ENCODE results near the gene JMJD1C. TPM values are rescaled to one million over a fixed set of nuclear protein-coding genes. Genes with fewer than 3 reads are reported as not detected.

The JMJD1C gene
- total and polyA plus RNA-seq, 11 donors: 20.3 to 54.6 (median 34.1) TPM

DNA sequence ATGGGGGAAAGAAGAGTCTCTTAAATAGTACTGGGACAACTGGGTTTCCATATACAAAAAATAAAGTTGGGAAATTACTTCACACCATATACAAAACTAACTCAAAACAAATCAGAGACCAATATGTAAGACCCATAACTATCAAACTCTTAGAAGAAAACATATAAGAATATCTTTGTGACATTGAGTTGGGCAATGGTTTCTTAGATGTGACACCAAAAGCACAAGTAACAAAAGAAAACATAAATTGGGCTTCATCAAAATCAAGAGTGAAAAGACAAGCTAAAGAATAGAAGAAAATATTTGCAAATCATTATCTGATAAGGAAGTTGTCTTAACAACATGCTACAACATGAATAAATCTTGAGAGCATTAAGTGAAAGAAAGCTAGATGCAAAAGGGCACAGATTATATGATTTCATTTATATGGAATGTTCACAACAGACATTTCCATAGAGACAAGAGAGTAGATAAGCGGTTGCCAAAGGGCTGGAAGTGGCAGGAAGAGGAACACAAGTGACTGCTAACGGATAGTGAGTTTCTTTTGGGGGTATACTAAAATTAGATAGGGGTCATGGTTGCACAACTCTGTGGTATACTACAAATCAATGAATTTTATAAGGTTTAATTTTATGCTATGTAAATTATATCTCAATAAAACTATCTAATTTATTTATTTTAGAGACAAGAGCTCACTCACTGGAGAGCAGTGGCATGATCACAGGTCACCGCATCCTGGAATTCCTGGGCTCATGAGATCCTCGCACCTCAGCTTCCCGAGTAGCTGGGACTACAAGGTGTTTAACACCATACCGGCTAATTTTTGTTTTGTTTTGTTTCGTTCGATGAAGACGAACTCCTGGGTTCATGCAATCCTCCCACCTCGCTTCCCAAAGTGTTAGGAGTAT is 35.4 kb downstream of the JMJD1C start:
- no peak for DNase-seq
- TF ChIP-seq, protein P1, sequence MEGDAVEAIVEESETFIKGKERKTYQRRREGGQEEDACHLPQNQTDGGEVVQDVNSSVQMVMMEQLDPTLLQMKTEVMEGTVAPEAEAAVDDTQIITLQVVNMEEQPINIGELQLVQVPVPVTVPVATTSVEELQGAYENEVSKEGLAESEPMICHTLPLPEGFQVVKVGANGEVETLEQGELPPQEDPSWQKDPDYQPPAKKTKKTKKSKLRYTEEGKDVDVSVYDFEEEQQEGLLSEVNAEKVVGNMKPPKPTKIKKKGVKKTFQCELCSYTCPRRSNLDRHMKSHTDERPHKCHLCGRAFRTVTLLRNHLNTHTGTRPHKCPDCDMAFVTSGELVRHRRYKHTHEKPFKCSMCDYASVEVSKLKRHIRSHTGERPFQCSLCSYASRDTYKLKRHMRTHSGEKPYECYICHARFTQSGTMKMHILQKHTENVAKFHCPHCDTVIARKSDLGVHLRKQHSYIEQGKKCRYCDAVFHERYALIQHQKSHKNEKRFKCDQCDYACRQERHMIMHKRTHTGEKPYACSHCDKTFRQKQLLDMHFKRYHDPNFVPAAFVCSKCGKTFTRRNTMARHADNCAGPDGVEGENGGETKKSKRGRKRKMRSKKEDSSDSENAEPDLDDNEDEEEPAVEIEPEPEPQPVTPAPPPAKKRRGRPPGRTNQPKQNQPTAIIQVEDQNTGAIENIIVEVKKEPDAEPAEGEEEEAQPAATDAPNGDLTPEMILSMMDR (IDR thresholded peaks at IDR 0.05): no peak
- no peak for TF ChIP-seq POLR2A (IDR thresholded peaks at IDR 0.05)
- intact Hi-C loops (cut with DNase I): no loop called here
- Histone ChIP-seq H3K27ac (peak overlapping the region in 11 of 12 donors; percentile 3 to 52 (median 20)), H3K4me3 (no peak overlapping the region), H3K9me3 (no peaks in the 10 kb centered on the region), H3K36me3 (no peaks in the 10 kb centered on the region), H3K27me3 (no peaks in the 10 kb centered on the region), H3K4me1 (peaks cover 0 to 82% (median 52%) of the 10 kb centered on the region in 12 donors)
- peak; percentile 48 to 75 (median 55) for ATAC-seq
- 58 to 65% (median 61%) methylated on average over 10 of the region's 10 CpGs for WGBS, 4 donors

DNA sequence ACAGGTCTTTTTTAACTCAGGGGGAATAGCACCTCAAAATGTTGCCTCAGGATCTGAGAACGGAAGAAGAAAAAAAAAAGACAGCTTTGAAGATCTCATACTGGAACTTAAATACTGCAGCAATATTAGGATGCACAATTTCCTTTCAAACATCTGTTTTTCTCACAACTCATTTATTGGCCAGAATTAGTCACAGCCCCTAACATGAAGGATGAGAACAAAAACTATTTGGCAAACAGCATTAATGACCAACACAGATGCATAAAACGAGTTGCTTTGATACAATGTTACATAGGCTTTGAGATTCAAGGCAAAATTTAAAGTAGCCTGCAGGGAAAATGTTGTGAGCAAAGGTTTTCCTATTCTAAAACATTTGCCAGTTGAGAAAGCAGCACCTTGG is 36.5 kb downstream of the JMJD1C start:
- intact Hi-C loops (cut with DNase I): no loop called here
- Histone ChIP-seq H3K36me3 (no peaks in the 10 kb centered on the region), H3K27ac (peak overlapping the region in 10 of 12 donors; percentile 3 to 52 (median 22)), H3K27me3 (no peaks in the 10 kb centered on the region), H3K4me1 (peaks cover 0 to 73% (median 43%) of the 10 kb centered on the region in 12 donors), H3K4me3 (no peak overlapping the region), H3K9me3 (no peaks in the 10 kb centered on the region)
- no peak for TF ChIP-seq POLR2A (IDR thresholded peaks at IDR 0.05)
- TF ChIP-seq, protein P1 (IDR thresholded peaks at IDR 0.05): no peak
- 31 to 44% (median 32%) methylated on average over 2 of the region's 2 CpGs for WGBS, 4 donors
- DNase-seq: no peak
- peak in 2 of 4 donors; percentile 51 to 72 for ATAC-seq

DNA sequence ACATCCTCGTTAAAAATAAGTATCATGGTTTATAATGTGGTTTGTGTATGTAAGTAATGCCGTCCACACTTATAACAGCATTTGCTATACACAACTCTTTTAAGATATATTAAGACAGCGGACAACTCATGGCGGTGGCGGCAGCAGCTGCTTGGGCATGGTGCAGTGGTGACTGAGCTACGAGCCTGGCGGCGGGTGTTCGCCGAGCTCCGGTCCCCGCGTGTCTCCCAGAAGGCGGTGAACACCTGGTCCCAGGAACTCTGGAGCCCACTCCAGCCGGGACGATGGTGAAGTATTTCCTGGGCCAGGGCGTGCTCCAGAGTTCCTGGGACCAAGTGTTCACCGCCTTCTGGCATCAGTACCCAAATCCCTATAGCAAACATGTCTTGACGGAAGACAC is 38.8 kb downstream of the JMJD1C start:
- WGBS, 4 donors: 92 to 95% (median 95%) methylated on average over 19 of the region's 19 CpGs
- no peak overlapping the region for H3K4me3 ChIP-seq
- no peaks in the 10 kb centered on the region for H3K36me3 ChIP-seq
- H3K27ac ChIP-seq: no peak overlapping the region
- H3K27me3 ChIP-seq: no peaks in the 10 kb centered on the region
- H3K4me1 ChIP-seq: peaks cover 0 to 71% (median 42%) of the 10 kb centered on the region in 12 donors
- intact Hi-C loops (cut with DNase I): no loop called here
- H3K9me3 ChIP-seq: no peaks in the 10 kb centered on the region
- no peak for TF ChIP-seq POLR2A (IDR thresholded peaks at IDR 0.05)
- TF ChIP-seq, protein P1 (IDR thresholded peaks at IDR 0.05): no peak
- DNase-seq: no peak
- no peak for ATAC-seq

DNA sequence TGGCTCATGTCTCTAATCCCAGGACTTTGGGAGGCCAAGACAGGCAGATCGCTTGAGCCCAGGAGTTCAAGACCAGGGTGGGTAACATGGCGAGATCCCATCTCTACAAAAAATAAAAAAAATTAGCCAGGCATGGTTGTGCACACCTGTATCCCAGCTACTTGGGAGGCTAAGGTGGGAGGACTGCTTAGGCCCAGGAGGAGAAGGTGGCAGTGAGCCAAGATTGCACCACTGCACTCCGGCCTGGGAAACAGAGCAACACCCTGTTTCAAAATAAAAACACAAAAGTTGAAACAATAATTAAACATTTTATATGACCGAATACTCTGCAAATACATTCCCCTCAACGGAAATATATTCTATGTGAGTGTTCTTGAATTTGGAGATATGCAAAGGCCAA is 40.3 kb downstream of the JMJD1C start:
- WGBS, 4 donors: 75 to 85% (median 77%) methylated on average over 5 of the region's 5 CpGs
- intact Hi-C loops (cut with DNase I): no loop called here
- Histone ChIP-seq H3K27me3 (no peaks in the 10 kb centered on the region), H3K27ac (no peak overlapping the region), H3K4me3 (no peak overlapping the region), H3K4me1 (peaks cover 0 to 67% (median 42%) of the 10 kb centered on the region in 12 donors), H3K9me3 (no peaks in the 10 kb centered on the region), H3K36me3 (no peaks in the 10 kb centered on the region)
- DNase-seq: no peak
- no peak for ATAC-seq
- TF ChIP-seq, protein P1 (IDR thresholded peaks at IDR 0.05): no peak
- no peak for TF ChIP-seq POLR2A (IDR thresholded peaks at IDR 0.05)
